Fibroblast of upper back skin (primary cell): ENCODE measurements around the gene SF1.
A peak's percentile ranks its signal among the peaks of the same experiment; 100 is the strongest.

Experiments
- DNase-seq: peaks from one replicate; pipeline ENCODE4 v3.0.0-alpha.2; 2013

Gene SF1

GRCh38 chr11:64743591-64744543, 34.5 kb downstream of the SF1 start, which contains the start of gene RASGRP2:
Gene RASGRP2 (minus strand): TSS chr11:64744142. CDS start chr11:64742866, 1,276 bp downstream.
- DNase-seq = no peak

- no peak for DNase-seq
Observed at GRCh38 chr11:64742889-64743590, 35.3 kb downstream of the SF1 start.

- no peak for DNase-seq
Observed at GRCh38 chr11:64742087-64742888, 36.1 kb downstream of the SF1 start.

- DNase-seq = no peak
Observed at GRCh38 chr11:64741375-64742086, 36.8 kb downstream of the SF1 start.

GRCh38 chr11:64739871-64740270, 38.5 kb downstream of the SF1 start:
- DNase-seq = no peak

- DNase-seq = no peak
Observed at GRCh38 chr11:64736654-64737053, 41.7 kb downstream of the SF1 start.

- DNase-seq = no peak
Observed at GRCh38 chr11:64735725-64736259, 42.5 kb downstream of the SF1 start.

GRCh38 chr11:64734811-64735724, 43.3 kb downstream of the SF1 start:
- no peak for DNase-seq

GRCh38 chr11:64731601-64732000, 46.7 kb downstream of the SF1 start:
- no peak for DNase-seq

GRCh38 chr11:64729851-64730382, 48.4 kb downstream of the SF1 start:
- no peak for DNase-seq

GRCh38 chr11:64728757-64729365, 49.5 kb downstream of the SF1 start:
- no peak for DNase-seq

- no peak for DNase-seq
Observed at GRCh38 chr11:64726867-64727530, 51.3 kb downstream of the SF1 start.

GRCh38 chr11:64726211-64726641, 52.1 kb downstream of the SF1 start:
- DNase-seq = no peak

- no peak for DNase-seq
Observed at GRCh38 chr11:64724863-64725532, 53.3 kb downstream of the SF1 start.

- DNase-seq = no peak
Observed at GRCh38 chr11:64723907-64724862, 54.2 kb downstream of the SF1 start.

- peak; percentile 76 for DNase-seq
Observed at GRCh38 chr11:64723117-64723906, 55.0 kb downstream of the SF1 start, which contains the start of gene NRXN2. Gene NRXN2 (minus strand): TSS chr11:64723197. CDS start chr11:64713699, 9,498 bp downstream.
